Thyroid gland (tissue), 4 donors: Measurements from ENCODE around the gene WASF3.

Source experiments
- POLR2A ChIP-seq, 2 donors: fragments of 450-650 bp; IDR thresholded peaks; one replicate each; pipeline ENCODE4 v1.6.1; 2017; ENCODE audit warnings: antibody characterized with exemption in 2 of 2, mild to moderate bottlenecking in 2 of 2, moderate library complexity in 1 of 2
- TF ChIP-seq, protein P1 (sequence below), 6 experiments: fragments of 200-600 bp in 3 of 6; fragments of 450-650 bp in 3 of 6; sonication (generic) in 3 of 6; IDR thresholded peaks; one replicate each; pipeline ENCODE4 v1.5.1; 2016 to 2019; ENCODE audit warnings: antibody characterized with exemption in 6 of 6, mild to moderate bottlenecking in 2 of 6, inconsistent platforms in 1 of 6, moderate library complexity in 1 of 6

DNA sequence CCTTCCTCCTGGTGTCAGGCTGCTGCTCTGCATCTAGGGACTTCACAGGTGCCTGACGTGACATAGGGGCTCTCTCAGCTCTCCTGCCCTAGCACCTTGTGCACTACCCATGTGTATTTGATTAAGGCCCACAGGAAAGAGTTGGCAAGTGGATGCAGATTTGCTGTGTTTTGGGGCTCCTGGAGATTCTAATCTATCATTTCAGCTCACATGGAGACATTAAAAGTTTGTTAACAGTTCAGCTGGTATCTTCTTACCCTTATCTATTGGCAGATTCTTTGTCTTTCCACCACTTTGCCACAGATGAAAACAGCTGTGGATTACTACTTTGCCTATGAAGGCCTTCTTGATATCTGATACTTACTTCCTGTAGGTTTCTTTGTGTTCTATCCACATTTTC lies 41.9 kb downstream of the WASF3 start:
- TF ChIP-seq, protein P1, sequence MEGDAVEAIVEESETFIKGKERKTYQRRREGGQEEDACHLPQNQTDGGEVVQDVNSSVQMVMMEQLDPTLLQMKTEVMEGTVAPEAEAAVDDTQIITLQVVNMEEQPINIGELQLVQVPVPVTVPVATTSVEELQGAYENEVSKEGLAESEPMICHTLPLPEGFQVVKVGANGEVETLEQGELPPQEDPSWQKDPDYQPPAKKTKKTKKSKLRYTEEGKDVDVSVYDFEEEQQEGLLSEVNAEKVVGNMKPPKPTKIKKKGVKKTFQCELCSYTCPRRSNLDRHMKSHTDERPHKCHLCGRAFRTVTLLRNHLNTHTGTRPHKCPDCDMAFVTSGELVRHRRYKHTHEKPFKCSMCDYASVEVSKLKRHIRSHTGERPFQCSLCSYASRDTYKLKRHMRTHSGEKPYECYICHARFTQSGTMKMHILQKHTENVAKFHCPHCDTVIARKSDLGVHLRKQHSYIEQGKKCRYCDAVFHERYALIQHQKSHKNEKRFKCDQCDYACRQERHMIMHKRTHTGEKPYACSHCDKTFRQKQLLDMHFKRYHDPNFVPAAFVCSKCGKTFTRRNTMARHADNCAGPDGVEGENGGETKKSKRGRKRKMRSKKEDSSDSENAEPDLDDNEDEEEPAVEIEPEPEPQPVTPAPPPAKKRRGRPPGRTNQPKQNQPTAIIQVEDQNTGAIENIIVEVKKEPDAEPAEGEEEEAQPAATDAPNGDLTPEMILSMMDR (IDR thresholded peaks at IDR 0.05), result no peak
- TF ChIP-seq POLR2A (IDR thresholded peaks at IDR 0.05), result no peak
